ENCODE data around the gene IL4R. TPM values are rescaled to one million over a fixed set of nuclear protein-coding genes. Genes with fewer than 3 reads are reported as not detected.
"Not testable (repeated sequence)": the region's sequence is repeated elsewhere in the genome, so short reads cannot be mapped to it uniquely, and the experiment has no call there.

IL4R gene
- total RNA-seq, 4 donors from 2014 or later = 19.2 to 43.3 (median 39.3) TPM

- Histone ChIP-seq H3K27ac (no peak overlapping the region), H3K4me3 (no peak overlapping the region), H3K36me3 (no peaks in the 10 kb centered on the region), H3K27me3 (no peaks in the 10 kb centered on the region), H3K9me3 (no peaks in the 10 kb centered on the region), H3K4me1 (no peaks in the 10 kb centered on the region)
- DNase-seq (ENCODE audit: low spot score in 2 of 2) = no peak
- TF ChIP-seq CTCF (IDR thresholded peaks at IDR 0.05) = no peak
- TF ChIP-seq EP300 (IDR thresholded peaks at IDR 0.05) = no peak
- TF ChIP-seq POLR2A (IDR thresholded peaks at IDR 0.05) = no peak
- 72 to 77% methylated on average over 7 of the region's 7 CpGs for WGBS, 2 donors
These were observed 28.7 kb upstream of the IL4R start for GRCh38 chr16:27284865-27285675.

DNA sequence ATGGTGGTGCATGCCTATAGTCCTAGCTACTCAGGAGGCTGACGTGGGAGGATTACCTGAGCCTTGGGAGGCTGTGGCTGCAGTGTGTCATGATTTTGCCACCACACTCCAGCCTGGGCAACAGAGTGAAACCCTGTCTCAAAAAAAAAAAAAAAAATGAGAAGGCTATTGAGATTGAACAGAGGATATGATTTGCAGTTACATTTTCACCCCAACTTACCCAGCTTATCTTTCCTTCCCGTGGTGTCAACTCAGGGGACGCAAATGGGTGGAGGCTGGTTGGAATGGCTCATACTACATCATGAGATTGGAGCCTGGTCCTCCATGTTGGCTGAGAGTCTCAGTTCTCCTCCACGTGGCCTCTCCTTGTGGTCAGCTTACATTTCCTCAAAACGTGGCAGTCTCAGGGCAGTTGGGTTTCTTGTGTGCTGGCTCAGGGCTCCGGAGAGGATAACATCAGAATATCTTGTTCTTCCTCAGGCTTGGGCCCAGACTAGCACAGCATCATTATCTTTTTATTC lies 28.0 kb upstream of the IL4R start:
- peak in 1 of 2 donors; percentile 31 for DNase-seq (ENCODE audit: low spot score in 2 of 2)
- Histone ChIP-seq H3K9me3 (no peaks in the 10 kb centered on the region), H3K4me3 (no peak overlapping the region), H3K4me1 (no peaks in the 10 kb centered on the region), H3K27me3 (no peaks in the 10 kb centered on the region), H3K27ac (peak overlapping the region in 1 of 4 donors; percentile 2), H3K36me3 (no peaks in the 10 kb centered on the region)
- 73 to 85% methylated on average over 6 of the region's 6 CpGs for WGBS, 2 donors
- TF ChIP-seq EP300 (IDR thresholded peaks at IDR 0.05) (peak in 1 of 2 donors; percentile 15), POLR2A (IDR thresholded peaks at IDR 0.05) (no peak)

DNA sequence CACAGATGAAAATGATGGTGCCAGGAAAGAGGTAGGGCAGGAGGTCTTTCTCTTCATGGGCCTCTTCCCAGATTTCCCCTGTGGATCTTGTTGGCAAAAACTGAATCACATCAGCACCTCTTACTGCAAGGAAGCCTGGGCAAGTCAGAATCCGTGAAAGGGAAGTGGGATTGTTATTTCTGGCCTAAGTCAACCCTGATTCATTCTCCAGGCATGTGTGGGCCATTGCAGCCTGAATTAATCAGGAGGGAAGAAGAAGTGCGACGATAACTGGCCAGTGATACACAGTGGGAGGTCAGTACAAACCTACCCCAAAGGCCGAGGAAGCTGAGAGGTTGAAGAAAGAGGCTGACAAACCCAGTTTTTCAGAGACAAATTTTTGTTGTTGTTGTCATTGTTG lies 27.3 kb upstream of the IL4R start:
- Histone ChIP-seq H3K4me3 (no peak overlapping the region), H3K27ac (peak overlapping the region in 2 of 4 donors; percentile 15 to 49), H3K9me3 (no peaks in the 10 kb centered on the region), H3K27me3 (no peaks in the 10 kb centered on the region), H3K36me3 (no peaks in the 10 kb centered on the region), H3K4me1 (no peaks in the 10 kb centered on the region)
- TF ChIP-seq EP300 (IDR thresholded peaks at IDR 0.05) = no peak
- no peak for DNase-seq (ENCODE audit: low spot score in 2 of 2)
- 17 to 23% methylated on average over 4 of the region's 4 CpGs for WGBS, 2 donors

- peak overlapping the region in 2 of 4 donors; percentile 15 to 49 for H3K27ac ChIP-seq
- no peaks in the 10 kb centered on the region for H3K9me3 ChIP-seq
- no peaks in the 10 kb centered on the region for H3K36me3 ChIP-seq
- TF ChIP-seq CTCF (IDR thresholded peaks at IDR 0.05) = no peak
- no peak for TF ChIP-seq POLR2A (IDR thresholded peaks at IDR 0.05)
- no peak for TF ChIP-seq EP300 (IDR thresholded peaks at IDR 0.05)
- WGBS, 2 donors = 94 to 95% methylated on average over 8 of the region's 8 CpGs
- H3K27me3 ChIP-seq = no peaks in the 10 kb centered on the region
- H3K4me3 ChIP-seq = no peak overlapping the region
- no peaks in the 10 kb centered on the region for H3K4me1 ChIP-seq
- no peak for DNase-seq (ENCODE audit: low spot score in 2 of 2)
These were observed 26.5 kb upstream of the IL4R start for GRCh38 chr16:27287051-27287811.

DNA sequence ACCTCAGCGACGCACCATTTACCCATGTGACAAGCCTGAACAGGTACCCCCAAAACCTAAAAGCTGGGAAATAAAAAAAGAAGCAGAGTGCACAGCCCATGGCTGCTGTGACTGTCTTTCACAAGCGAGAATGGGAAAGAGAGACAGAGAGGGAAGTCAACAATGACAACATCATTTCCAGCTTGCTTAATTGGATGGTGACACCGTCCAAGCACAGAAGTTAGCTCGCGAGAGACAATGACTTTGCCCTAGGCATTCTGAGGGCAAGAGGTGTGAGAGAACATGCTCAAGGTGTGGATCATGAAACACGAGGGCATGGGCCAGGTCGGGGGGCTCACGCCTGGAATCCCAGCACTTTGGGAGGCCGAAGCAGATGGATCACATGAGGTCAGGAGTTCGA lies 25.9 kb upstream of the IL4R start:
- no peaks in the 10 kb centered on the region for H3K9me3 ChIP-seq
- no peak for DNase-seq (ENCODE audit: low spot score in 2 of 2)
- H3K27me3 ChIP-seq = no peaks in the 10 kb centered on the region
- H3K36me3 ChIP-seq = no peaks in the 10 kb centered on the region
- H3K4me1 ChIP-seq = no peaks in the 10 kb centered on the region
- H3K4me3 ChIP-seq = no peak overlapping the region
- 89 to 91% methylated on average over 11 of the region's 11 CpGs for WGBS, 2 donors
- no peak overlapping the region for H3K27ac ChIP-seq
- TF ChIP-seq EP300 (IDR thresholded peaks at IDR 0.05) (no peak), CTCF (IDR thresholded peaks at IDR 0.05) (no peak), POLR2A (IDR thresholded peaks at IDR 0.05) (no peak)

DNA sequence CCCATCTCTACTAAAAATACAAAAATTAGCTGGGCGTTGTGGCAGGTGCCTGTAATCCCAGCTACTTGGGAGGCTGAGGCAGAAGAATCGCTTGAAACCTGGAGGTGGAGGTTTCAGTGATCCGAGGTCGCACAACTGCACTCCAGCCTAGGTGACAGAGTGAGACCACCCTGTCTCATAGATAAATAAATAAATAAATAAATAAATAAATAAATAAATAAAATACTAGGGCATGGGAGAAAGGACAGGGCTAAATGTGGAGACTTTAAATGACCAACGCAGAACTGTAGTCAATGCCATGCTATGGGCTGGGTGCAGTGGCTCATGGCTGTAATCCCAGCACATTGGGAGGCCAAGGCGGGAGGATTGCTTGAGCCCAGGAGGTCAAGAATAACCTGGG lies 25.5 kb upstream of the IL4R start:
- H3K27me3 ChIP-seq; H3K36me3 ChIP-seq; H3K27ac ChIP-seq; H3K4me3 ChIP-seq; H3K4me1 ChIP-seq; DNase-seq (ENCODE audit: low spot score in 2 of 2); H3K9me3 ChIP-seq: not testable (repeated sequence)
- WGBS, 2 donors = 81 to 85% methylated on average over 6 of the region's 6 CpGs
